ENCODE data around the gene CATSPER4. TPM values are rescaled to one million over a fixed set of nuclear protein-coding genes. Genes with fewer than 3 reads are reported as not detected.
"Not testable (repeated sequence)": the region's sequence is repeated elsewhere in the genome, so short reads cannot be mapped to it uniquely, and the experiment has no call there.

CATSPER4 gene
- polyA plus RNA-seq, 4 donors: 0.12 TPM; not detected in 3

DNA sequence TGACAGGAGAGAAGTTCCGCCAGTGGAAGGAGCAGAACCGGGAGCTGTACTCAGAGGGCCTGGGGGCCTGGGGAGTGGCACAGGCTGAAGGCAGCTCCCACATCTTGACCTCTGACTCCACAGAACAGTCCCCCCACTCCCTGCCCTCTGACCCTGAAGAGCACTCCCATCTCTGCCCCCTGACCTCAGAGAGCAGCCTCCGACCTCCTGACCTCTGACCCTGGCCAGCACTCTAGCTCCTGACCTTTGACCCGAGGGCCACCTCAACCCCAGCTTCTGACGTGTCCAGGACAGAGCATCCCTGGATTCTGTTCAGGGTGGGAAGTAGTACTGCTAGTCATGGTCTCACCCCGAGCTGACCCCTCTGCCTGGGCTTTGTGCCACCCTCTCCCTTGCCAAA lies 1.1 kb upstream of the CATSPER4 start:
- no peak for DNase-seq (ENCODE audit: low read depth in 4 of 4, low spot score in 3 of 4)

DNA sequence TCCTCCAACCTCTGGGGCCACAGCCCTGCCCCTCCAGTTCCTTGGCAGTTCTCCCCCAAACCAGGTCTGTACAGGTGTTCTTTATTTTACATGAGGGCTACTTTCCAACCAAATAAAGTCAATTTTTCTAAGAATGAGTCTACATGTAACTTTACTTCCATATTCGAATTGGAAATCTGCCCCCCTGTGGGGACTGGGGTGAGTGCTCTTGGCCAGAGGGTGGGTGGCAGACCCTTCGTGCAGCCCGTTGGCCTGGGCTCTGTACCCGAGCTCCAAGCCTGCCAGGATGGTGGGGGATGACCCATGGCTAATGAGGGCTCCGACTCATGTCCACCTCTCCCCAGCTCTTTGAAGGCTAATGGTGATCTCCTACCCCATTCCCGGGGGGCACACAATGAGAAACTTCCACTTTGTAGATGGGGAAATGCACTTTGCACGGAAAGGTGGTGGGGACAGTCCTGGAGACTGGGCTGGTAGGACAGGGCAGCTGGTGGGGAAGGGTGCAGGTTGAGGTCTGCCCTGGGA lies 589 bp upstream of the CATSPER4 start:
- no peak for DNase-seq (ENCODE audit: low read depth in 4 of 4, low spot score in 3 of 4)

DNA sequence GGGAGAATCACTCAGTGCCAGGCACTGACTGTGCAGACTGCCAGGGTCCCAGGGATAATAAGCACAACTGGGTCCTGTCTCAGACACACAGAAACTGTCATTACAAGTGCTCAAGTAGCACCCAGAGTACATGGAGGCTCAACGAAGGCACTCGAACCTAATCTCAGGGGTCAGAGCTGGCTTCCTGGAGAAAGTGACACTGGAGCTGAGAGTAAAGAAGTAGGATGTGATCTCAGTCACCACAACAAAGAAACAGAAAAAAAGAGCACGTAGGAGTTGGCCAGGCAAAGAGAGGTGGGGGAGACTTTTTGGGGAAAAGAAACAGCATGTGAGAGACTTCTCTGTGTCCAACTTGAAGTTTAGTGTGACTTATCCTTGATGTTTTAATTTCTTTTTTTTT lies 1.3 kb downstream of the CATSPER4 start:
- no peak for DNase-seq (ENCODE audit: low read depth in 4 of 4, low spot score in 3 of 4)

DNA sequence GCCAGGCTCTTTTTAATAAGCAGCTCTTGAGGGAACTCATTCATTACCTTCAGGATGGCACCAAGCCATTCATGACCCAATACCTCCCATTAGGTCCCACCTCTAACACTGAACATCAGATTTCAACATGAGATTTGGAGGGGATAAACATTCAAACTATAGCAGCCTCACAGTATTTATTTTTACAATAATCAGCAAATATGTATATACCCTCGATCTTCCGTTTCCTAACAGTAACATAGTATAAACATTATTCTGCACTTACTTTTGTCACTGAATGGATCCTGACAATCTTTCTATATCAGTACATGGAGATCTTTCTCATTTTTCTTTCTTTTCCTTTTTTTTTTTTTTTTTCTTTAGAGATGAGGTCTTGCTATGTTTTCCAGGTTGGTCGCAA lies 5.4 kb downstream of the CATSPER4 start:
- DNase-seq (ENCODE audit: low read depth in 4 of 4, low spot score in 3 of 4): no peak

DNA sequence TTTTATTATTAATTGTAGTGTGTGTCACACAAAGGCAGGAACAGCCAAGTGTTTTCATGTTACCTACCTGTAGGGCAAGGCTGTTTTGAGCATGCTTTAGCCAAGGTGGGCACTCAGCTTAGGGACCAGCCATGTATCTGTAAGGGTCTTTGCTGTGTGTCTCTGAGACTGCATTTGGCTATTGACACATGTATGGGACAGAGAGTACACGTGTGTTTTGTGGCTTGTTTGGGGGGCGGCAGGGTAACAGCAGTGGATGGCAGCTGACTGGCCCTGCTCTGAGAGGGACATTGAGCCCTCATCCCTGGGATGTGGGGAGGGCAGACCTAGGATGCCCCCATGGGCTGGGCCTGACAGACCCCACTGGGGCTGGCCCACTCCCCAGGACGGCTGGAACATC lies 6.9 kb downstream of the CATSPER4 start:
- no peak for DNase-seq (ENCODE audit: low read depth in 4 of 4, low spot score in 3 of 4)

DNA sequence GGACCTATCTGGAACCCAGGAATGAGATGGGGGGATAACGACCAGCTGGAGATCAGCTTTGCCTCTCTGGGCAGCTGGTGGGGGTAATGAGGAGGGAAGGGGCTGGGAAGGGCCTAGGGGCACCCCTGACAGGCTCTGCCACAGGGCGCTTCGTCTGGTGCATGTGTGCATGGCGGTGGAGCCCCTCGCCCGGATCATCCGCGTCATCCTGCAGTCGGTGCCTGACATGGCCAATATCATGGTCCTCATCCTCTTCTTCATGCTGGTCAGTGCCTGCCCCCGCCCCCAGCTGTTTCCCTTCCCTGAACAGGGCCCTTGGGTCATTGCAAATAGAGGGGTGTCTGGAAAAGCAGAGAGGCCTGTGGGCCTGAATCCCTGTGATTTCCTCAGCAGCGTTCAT lies 7.4 kb downstream of the CATSPER4 start:
- no peak for DNase-seq (ENCODE audit: low read depth in 4 of 4, low spot score in 3 of 4)

DNA sequence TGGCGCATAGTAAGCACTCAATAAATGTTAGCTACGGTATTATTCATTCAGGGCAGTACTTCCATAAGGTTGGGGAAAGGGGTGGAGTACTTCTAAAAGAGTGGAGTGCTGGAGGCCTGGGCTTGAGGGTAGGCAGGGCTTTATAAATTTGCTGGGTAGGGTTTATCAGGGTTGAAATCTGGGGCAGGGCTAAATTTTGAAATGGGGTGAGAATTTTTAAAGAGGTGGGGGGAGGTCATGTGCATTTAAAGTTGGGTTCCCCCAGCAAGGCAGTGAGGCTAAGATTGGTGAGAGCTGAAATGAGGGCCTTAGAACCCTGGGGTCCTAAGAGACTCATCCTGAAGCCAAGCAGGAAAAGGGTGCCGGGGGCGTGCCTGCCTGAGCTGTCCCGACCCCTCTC lies 10.0 kb downstream of the CATSPER4 start:
- DNase-seq (ENCODE audit: low read depth in 4 of 4, low spot score in 3 of 4): no peak

DNA sequence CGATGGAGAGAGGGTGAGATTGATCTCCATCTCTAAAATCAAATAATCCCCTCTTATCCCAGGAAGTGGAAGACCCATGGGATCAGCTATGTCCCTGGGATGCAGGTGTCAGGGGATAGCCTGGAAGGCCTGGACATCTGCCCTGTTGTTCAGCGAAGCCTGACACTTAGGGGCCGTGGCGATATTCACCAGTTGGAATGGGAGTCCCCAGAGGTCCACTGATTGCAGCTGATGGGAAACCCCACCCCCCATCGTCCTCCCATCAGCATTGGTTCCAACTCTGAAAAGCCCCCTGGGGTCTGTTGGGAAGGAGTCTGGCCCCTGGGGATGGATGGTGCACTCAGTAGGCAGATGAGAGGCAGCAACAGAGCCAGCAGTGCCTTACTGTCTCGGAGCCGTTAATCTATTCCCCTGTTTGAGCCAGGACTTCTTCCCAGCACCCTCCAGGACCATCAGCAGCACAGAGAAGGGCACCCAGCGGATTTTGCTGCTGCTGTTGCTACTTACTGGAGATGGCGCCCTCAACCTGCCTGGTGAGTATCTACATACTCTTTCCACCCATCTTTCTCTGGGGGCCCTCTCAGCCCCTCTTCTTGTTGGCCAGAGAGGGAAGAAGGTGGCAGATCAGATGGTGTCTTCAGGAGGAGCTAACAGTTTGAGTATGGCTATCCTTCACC lies 13.4 kb downstream of the CATSPER4 start:
- no peak for DNase-seq (ENCODE audit: low read depth in 4 of 4, low spot score in 3 of 4)

DNA sequence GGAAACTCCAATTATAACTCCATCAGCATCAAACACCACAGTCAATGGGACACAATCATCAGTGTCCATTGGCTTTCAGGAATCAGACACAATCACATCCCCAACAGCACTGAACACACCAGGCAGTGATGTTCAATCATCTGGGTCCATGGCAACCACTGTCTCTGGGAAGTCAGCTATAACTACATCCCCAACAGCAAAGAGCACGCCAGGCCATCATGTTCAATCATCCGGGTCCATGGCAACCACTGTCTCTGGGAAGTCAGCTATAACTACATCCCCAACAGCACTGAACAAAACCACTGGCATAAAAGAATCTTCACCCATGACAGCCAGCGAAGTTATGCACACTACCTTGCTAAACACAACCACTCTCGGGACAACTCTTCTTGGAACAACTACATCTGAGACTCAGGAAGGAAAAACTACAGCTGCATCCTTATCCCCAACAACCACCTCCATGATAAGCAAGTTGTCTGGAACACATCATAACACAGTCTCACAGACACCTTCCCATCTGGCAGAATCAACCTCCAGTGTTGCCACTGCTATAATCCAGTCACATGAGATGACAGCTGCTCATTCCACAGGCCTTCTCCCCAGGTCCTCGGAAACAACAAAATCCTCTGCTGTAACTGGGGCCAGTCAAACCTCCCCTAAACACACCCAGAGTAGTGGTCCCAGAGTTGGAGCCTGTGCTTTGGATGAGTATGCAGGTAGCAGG lies 19.9 kb downstream of the CATSPER4 start:
- no peak for DNase-seq (ENCODE audit: low read depth in 4 of 4, low spot score in 3 of 4)

DNA sequence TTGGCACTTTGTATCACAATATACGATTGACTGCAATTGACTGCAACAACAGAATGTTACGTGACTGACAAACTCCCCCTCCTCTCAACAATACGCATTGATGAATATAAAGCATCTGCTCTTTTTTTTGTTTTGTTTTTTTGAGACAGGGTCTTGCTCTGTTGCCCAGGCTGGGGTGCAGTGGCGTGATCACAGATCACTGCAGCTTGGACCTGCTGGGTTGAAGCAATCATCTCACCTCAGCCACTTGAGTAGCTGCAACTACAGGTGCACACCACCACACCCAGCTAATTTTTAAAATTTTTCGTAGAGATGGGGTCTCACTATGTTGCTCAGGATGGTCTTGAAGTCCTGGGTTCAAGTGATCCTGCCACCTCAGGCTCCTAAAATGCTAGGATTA lies 22.3 kb downstream of the CATSPER4 start:
- no peak for DNase-seq (ENCODE audit: low read depth in 4 of 4, low spot score in 3 of 4)

DNA sequence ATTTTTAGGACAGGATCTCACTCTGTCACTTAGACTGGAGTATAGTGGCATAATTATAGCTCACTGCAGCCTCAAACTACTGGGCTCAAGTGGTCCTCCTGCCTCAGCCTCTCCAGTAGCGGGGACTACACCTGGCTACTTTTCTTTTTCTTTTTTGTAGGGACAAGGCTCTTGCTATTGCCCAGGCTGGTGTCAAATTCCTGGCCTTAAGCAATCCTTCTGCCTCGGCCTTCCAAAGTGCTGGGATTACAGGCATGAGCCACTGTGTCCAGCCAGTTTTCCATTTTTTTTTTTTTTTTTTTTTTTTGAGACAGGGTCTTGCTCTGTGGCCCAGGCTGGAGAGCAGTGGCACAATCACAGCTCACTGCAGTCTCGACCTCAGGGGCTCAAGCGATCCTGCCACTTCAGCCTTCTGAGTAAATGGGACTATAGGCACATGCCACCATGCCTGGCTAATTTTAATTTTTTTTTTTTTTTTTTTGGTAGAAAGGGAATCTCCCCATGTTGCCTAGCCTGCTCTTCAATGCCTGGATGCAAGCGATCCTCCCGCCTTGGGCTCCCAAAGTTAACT lies 23.0 kb downstream of the CATSPER4 start:
- DNase-seq (ENCODE audit: low read depth in 4 of 4, low spot score in 3 of 4): no peak

DNA sequence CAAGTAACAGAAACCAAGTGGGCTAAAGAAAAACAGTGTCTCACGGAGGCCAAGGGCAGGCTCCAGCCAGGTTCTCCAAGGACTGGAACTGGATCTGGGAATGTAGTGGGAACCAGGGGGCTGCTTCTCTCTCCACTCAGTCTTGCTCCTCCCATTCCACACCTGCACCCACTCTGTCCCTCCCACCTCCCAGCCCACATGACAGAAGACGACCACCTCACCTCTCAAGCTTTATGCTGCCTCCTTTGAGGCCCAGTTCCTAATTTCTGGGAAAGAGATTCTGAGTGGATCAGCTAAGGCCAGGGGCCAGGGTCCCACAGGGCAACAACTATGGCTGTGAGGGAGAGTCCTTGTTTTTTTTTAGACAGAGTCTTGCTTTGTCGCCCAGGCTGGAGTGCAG lies 24.8 kb downstream of the CATSPER4 start:
- DNase-seq (ENCODE audit: low read depth in 4 of 4, low spot score in 3 of 4): no peak

DNA sequence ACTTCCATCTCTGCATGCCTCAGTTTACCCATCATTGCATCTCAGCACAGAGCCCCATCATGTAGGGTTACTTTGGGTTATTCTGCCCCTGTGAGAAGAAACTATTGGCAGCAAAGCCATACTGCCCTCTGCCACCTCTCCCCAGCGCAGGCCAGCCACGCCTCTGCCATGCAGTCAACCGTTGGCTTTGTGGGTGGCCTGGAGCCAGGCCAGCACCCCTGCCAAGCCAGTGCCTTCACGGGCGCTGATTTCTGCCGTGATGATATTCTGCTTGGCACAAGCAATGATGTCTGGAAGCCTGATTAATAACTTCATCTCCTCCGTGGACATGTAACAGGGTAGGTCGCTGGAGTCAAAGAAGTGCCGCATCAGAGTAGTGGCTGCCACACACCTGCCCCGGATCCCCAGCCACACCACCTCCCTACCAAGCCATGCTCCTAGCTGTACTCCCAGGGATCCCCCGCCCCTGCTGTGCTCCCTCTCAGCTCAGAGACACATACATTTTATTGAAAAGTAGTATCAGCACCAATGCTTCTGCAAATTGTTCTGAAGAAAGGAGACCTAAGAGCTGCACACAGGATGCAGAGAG lies 28.6 kb downstream of the CATSPER4 start:
- no peak for DNase-seq (ENCODE audit: low read depth in 4 of 4, low spot score in 3 of 4)

DNA sequence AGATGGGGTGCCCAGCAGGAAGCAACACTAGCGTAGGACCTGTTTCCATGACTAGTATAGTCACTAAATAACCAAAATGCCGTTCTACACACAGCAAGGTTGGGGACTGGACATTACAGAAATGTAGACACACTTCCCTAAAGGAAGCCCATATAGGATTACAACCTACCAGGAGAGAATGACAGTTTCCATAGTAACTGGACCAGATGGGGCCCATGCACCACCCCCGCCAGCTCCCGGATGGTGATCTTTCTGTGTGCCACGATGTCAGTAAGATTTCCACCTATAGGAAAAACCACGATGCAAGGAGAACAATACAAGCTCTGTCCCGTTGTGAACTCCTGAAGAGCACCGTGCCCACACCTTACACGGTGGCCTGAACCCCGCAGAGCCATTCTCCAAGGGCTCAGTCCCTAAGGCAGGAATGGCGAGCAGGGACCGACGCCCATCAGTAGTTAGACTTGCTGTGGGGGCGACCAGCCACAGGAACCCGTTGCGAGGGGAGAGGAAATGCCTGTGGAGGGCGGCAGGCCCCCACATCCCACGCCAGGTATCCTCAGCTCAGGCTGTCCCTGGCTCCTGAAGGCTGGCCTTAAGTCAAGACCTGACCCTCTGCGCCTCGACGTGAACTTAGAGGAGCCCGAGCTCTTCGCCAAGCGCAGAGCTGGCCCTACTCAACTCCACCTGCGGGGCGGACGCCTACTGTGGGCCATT lies 30.0 kb downstream of the CATSPER4 start:
- no peak for DNase-seq (ENCODE audit: low read depth in 4 of 4, low spot score in 3 of 4)

DNA sequence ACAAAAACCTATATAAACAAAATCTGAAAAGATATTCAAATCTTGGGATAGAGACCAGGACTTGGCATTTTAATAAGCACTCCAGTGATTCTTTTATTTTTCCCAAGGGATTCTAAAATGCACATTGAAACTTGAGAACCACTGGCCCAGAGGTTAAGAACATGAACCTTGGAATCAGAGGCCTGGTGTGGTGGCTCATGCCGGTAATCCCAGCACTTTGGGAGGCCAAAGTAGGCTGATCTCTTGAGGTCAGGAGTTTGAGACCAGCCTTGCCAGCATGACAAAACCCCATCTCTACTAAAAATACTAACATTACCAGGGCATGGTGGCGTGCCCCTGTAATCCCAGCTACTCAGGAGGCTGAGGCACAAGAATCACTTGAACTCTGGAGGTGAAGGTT lies 30.7 kb downstream of the CATSPER4 start:
- no peak for DNase-seq (ENCODE audit: low read depth in 4 of 4, low spot score in 3 of 4)

DNA sequence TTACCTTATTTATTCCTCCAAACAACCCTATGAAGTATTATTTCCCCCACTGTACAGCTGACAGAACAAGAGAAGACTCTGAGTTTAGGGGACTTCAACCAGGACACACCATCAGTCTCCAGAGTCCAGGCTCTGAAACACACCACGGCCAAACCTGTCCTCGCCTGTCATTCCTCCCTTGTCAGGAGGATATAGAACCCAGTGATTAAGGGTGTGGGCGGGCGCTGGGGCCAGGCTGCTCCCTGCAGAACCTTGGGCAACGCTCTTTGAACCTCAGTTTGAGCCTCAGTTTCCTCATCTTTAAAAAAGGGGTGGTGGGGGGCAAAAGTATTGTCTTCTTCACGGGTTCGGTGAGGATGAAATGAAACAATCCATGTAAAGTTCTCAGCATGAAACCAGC lies 34.2 kb downstream of the CATSPER4 start:
- DNase-seq (ENCODE audit: low read depth in 4 of 4, low spot score in 3 of 4): no peak

DNA sequence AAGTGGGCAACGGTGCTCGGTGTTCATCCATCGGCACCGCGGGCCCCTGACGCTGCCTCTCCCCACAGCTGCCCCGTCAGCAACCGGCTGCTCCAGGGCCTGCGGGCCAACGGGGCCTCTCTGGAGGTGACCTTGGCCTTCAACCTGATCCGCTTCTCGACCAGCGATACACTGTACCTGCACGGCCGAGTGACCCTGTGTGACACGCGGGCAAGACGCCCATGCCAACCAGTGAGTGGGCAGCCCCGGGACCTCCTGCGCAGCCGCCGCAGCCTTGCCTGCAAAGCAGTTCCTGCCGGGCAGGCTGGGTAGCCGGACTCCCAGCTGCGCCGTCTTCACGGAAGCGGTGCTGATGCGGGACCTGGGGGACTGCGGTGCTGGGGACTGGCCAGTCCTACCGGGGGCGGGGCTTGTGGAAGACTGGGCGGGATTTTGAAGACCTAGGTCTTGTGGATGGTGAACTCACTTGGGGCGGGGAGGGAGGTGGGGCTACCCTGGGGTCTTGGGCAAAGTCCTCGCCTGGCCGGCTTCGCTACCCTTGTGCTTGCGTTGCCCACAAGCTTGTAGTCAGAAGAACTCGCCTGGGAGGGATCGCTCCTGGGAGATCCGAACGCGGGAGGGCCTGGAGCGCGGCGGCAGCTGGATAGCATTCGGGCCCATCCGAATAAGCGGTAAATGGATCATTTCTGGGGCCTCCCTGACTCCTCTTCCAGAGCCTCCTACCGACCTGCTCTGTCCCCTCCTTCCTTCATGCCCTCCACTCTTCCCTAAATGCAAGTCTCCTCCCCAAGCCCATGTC lies 34.8 kb downstream of the CATSPER4 start:
- no peak for DNase-seq (ENCODE audit: low read depth in 4 of 4, low spot score in 3 of 4)

DNA sequence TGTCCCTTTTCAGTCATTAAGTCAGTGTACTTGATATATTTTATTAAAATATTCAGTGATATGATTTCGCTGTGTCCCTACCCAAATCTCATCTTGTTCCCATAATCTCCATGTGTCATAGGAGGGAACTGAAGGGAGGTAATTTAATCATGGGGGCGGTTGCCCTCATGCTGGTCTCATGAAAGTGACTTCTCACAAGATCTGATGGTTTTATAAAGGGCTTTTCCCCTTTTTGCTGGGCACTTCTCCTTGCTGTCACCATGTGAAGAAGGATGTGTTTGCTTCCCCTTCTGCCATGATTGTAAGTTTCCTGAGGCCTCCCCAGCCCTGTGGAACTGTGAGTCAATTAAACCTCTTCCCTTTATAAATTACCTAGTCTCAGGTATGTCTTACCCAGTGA lies 40.3 kb downstream of the CATSPER4 start:
- DNase-seq (ENCODE audit: low read depth in 4 of 4, low spot score in 3 of 4): not testable (repeated sequence)

DNA sequence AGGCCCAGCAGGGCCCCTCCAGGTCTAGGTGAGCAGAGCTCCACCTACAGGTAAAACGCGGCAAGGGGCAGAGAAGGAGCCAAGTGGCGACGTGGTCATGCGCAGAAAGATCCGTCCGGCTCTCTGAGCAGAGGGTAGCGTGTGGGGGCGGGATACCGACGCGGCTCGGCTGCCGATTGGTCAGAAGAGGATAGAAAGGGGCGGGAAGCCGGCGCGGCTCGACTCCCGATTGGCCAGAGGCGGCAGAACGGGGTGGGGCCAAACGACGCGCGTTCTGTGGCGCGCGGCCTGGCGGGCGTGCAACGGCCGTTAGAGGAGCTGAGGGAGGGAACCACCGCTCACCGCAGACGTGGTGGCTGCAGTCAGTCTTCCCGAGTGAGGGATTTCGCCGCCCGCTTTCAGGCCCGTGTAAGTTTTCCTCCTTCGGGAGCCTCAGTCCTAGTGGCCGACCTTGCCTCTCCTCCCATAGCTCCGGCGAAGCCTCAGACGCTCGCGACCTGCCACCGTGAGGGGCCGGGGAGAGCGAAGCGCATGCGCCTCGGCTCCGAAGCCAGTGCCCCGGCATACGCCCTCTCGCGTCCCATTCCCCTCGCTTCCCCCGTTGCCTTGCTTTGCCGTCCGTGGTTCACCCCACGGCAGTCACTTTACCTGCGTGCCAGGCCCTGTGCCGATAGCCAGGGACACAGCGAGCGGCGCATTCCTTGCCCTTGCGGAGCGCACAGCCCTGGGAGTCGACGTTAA lies 43.7 kb downstream of the CATSPER4 start, which contains the start of gene CEP85:
CEP85 (plus strand) TSS at position 298 of the 741 bp plus-strand sequence. CDS start 5,584 bp downstream, outside the sequence.
- DNase-seq (ENCODE audit: low read depth in 4 of 4, low spot score in 3 of 4): peak; percentile 90 to 95 (median 92)
